Stimulated activated CD8-positive, alpha-beta memory T cell treated with anti-CD3 and anti-CD28 coated beads, Interleukin-7, amount 100 ng/mL, for 4 hours (primary cell): ENCODE data around the gene KCTD14.
"Not testable (repeated sequence)": the region's sequence is repeated elsewhere in the genome, so short reads cannot be mapped to it uniquely, and the experiment has no call there.

Source experiments
- DNase-seq, 2 donors: peaks; one replicate each; pipeline ENCODE4 v3.0.0-alpha.2; 2020; ENCODE audit warnings: low read depth in 2 of 2

KCTD14 gene

DNA sequence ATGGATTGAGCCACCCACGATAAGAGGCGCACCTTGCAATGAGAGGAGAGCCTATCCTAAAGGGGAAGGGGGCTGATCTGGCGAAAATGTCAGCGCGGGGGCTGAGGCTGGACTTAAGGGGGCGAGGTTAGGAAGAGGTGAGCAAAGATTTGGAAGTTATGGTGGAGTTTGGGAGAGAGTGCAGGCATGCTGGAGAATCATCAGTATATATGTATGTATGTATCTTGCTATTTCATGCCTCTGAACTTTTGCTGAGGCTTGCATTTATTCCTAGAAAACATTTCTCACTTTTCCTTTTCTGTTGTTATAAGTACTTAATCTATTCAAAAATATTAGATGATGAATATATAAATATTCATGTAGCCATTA is 23.4 kb upstream of the KCTD14 start:
- no peak for DNase-seq

DNA sequence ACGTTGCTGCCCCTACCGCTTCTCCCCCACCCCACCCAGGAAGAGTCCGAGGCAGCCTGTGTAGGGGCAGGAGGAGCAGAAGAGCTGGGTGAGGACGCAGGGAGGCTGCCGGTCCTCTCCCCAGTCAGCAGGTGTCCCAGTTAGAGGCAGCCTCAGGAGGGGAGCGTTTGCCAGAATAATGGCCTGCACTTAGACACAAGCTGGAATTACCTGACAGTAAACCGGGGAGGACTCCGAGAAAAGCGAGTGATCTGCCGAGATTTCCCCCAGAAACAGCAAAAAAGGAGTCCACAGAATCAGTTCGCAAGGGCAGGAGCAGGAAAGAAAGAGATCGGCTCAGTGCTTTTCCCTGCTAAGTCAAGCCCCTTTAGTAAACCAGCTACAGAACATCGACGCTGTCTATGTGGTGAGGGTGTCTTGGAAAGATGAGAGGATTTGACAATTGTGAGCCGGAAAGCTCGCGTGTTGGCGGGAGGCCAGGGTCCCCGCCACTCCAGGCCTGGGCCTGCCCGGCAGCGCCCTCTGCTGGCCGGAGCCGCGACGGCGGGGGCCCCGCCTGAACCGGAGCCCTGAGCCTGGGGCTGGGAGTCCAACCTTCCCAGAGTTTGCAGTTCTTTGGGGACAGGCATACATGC is 22.9 kb upstream of the KCTD14 start:
- peak; percentile 38 to 63 for DNase-seq

DNA sequence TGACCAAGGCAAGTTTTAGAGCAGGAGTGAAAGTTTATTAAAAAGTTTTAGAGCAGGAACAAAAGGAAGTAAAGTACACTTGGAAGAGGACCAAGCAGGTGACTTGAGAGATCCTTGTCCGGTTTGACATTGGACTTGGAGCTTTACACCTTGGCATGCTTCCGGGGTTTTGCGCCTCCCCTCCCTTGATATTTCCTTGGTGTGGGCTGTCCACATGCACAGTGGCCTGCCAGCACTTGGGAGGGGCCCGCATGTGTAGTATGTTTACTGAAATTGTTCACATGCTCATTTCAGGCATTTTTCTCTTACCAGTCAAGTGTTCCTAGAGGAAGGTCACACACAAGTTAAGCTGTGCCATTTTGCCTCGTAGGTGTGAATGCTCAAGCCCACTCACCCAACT is 21.6 kb upstream of the KCTD14 start:
- no peak for DNase-seq

DNA sequence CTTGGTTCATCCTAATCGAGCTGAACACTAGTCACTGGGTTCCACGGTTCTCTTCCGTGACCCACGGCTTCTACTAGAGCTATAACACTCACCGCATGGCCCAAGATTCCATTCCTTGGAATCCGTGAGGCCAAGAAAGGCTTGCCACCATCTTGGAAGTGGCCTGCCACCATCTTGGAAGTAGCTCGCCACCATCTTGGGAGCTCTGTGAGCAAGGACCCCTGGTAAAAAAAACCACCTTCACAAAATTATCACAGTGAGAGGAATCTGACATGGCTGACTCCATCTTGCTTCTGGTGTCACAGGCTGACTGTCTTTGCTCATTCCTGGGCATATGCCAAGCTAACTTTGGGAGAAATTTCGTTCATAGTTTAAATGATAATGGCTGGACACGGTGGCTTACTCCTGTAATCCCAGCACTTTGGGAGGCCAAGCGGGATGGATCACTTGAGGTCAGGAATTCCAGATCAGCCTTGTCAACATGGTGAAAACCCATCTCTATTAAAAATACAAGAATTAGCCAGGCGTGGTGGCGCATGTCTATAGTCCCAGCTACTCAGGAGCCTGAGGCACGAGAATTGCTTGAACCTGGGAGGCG is 18.9 kb upstream of the KCTD14 start:
- DNase-seq: no peak

DNA sequence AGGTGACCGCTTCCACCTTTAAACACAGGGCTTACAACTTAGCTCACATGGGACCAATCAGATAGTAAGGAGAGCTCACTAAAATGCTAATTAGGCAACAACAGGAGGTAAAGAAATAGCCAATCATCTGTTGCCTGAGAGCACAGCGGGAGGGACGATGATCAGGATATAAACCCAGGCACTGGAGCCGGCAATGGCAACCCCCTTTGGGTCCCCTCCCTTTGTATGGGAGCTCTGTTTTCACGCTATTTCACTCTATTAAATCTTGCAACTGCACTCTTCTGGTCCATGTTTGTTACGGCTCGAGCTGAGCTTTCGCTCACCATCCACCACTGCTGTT is 18.3 kb upstream of the KCTD14 start:
- DNase-seq: not testable (repeated sequence)

DNA sequence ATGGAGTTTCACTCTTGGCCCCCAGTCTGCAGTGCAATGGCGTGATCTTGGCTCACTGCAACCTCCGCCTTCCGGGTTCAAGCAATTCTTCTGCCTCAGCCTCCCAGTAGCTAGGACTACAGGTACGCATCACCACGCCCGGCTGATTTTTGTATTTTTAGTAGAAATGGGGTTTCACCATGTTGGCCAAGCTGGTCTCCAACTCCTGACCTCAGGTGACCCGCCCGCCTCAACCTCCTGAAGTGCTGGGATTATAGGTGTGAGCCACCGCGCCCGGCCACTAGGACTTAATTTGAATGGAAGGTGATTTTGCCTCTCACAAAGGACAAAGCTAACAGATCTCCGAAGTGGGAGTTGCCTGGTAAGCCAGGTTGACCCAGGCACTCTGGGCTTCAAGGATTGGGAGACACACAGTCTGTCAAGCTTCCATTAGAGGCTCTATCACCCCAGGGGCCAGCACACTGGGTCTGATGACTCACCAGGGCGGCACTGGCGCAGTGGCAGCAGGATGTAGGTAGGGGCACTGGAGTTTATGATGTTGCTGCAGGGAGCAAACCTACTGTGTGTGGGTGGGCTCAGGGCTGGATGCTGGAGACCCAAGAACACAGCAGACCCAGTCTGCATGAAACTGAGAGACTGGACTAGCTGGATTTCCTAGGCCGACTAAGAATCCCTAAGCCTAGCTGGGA is 17.8 kb upstream of the KCTD14 start:
- DNase-seq: no peak

DNA sequence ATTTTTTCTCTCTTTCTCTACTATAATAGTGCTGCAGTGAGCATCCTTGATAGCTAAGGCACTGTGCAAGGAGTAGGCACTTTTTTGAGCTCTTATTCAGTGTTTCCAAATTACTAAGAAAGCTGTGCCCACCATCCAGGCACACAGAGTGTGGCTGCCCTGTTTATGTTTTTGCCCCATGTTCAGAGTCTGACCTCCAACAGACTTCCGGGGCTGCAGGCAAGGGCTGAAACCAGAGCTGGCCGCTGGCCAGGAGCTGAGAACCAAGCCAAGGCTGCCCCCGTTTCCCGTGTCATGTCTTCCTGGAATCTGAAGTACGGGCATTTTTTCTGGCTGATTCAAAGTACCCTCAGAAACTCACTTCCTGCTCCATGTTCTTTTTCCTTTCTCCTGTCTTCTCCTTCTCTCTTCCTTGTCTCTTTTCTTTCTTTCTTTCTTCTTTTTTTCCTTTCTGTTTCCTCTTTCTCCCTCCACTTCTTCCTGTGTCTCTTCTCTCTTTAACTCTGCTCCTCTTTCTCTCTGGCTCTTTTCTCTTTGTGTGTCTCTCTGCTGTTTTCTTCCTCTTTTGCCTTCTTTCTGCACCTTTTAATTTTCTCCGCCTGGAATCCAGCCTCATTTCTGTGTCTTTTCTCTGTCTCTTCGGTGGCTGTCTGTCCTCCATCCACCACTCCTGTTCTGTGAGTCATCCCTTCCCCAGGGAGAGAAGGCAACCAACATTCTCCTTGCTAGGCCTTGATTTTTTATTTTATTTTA is 17.0 kb upstream of the KCTD14 start:
- peak in 1 of 2 donors; percentile 25 for DNase-seq

DNA sequence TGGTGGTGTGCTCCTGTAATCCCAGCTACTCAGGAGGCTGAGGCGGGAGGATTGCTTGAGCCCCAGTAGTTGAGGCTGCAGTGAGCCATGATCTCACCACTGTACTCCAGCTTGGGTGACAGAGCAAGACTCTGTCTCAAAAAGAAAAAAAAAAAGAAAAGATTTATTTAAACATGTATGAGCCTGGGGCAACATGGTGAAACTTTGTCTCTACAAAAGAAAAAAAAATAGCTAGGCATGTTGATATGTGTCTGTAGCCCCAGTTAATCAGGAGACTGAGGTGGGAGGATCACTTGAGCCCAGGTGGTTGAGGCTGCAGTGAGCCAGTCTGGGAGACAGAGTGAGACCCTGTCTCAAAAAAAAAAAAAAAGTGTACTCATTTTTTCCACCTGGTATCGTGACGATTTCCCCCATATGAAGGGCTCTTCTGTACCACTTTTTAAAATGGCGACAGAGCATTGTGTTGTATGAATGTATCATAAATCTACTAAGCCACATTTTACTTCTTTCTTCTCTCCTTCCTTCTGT is 16.4 kb upstream of the KCTD14 start:
- DNase-seq: no peak

DNA sequence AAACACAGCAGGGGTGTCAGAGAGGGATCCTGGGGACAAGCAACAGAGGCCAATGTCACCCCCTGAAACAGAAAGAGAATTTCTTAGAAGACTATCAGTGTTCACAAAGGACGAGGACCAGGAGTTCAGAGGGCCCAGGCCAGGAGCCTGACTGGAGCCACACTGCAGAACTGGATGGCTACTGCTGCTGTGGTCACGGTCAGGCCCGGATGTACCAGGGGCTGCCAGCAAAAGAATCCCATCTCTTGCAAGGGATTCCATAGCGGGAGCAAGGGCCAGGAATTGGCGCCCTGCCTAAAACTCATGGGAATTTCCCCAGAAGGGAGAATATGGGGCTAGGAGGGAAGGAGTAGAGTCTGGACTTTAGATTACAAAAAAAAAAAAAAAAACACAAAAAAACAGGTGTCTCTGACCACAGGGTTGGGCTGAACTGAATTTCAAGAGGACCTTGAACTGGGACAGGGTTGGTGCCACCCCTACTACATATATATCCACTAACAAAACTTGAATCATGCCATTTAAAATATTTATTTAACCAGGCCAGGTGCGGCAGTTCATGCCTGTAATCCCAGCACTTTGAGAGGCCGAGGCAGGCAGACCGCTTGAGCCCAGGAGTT is 15.7 kb upstream of the KCTD14 start:
- DNase-seq: no peak

DNA sequence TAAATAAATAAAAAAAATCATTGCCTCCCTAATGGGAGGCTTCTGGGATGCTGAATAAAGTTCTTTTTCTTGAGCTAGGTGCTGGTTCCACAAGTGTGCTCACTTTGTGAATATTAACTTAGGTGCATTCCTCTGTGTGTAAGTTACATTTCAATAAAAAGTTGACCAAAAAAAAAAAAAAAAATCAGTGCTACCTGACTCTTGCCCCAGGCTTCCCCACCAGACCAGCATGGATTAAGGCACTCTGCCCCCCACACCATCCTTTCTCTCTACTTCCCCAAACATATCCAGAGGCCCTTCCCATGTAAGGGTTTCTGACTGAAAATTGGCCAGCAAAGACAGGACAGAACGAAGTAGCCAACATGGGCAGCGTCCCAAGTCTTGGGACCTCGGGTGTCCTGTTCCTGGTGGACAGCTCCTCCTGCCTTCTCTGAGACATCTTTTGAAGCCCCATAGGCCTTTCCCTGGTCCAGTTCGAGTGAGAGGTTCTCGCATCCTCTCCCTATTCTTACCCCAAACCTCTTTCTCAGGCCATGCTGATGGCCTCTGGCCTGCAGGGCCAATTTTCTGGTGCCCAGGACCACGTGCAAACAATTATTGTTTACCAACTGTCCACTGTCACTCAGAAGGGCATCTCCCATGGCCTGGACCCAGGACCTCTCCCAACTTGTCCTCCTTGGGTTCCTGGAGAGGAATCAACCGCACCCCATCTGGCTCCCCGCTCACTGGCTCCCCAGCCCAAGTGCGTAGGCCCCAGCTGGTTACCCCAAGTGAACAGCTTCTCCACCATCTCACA is 14.9 kb upstream of the KCTD14 start:
- no peak for DNase-seq

DNA sequence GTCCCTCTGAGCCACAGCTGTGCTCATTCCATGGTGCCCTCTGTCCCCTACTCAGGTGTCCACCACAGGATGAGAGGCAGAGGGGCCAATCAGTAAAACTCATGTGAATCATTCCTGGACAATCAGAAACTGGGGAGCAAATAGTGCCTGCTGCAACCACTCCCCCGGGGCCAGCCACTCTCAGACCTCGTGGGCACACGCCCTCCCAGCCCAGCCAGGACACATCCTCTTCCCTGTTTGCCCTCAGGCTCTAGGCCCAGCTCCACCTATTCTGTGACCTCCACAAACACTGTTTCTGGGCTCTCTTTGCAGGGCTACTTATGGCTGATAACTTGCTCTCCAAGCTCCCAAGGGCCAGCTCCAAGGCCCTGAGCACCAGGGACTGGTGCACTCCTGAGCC is 14.0 kb upstream of the KCTD14 start:
- DNase-seq: no peak

DNA sequence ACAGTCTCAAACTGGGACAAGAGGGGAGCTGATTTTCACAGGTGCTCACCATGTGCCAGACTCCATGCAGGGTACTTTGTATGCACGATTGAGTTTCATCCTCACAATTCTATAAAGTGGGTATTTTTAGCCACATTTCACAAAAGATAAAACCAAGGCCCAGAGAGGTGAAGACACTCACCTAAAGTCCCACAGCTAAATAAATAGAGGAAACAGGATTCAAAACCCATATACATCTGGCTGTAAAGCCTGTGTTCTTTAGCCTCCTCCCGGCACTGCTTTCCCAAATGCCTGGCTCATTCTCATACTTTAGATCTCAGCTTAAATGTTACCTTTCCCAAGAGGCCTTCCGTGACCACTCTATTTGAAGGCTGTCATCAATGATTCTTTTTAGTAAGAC is 13.2 kb upstream of the KCTD14 start:
- DNase-seq: no peak

DNA sequence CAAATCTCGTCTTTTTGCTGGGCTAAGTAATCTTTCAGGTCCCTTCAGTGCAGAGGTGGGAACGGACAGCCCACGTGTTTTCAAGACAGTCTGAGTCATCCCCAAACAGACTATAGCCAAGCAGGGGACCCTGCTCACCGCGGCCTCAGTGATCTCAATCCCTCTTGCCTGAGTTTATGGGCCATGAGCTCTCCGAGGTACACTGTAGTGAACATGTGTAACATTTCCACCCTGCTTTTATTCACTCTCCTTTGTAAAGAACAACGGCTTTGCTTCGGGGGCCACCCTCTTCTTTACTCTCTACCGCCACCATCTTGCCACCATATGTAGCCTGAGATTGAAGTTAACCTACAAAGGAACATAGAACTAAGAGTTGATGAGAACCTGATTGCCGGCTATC is 11.5 kb upstream of the KCTD14 start:
- DNase-seq: no peak

DNA sequence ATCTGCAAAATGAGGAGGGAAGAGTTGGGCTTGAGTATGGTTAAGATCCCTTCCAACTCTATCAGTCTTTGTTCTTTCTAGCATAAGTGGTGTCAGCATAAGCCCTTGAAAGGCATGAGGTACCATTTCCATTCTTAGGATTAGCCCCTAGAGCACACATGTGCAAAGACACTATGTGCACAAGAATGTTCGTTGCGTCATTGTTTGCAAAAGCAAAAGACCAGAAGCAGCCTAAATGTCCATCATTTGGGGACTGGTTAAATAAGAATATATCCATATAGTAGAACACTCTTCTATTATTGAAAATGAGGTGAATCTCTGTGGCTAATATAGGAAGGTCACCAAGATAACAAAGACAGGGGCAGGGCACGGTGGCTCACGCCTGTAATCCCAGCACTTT is 10.0 kb upstream of the KCTD14 start:
- no peak for DNase-seq

DNA sequence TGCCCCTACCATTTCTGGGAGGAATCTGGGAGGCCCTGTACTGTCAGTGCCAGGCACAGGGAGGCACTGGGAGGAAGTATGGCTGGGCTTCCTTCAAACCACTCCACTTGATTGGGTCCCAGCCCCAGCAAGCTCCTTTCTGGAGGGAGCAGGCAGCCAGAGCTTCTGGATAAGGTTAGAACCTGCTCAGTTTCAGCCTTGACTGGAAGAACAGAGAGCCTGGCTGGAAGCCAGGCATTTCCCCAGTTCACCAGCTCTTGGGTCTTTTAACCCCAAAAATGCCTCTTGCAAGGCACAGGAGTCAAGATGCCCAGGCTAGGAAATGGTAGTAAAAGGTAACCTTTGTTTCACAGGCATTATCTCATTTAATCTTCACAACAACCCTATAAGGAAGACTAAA is 9.0 kb upstream of the KCTD14 start:
- no peak for DNase-seq

DNA sequence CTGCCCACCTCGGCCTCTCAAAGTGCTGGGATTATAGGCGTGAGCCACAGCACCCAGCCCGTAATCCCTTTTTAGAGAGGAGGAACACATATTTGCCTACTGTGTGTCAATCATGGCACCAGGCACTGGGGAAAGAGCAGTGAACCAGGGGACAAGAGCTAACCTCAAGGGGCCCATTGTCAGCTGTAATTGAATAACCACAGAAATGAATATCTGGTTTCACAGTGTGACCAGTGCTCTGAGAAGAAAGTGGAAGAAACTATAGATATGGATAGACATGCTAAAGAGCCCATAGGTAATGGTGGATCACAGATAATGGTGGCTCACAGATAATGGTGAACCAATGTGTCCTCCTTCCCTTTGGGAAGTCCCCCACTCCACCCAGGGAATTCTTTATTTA is 8.6 kb upstream of the KCTD14 start:
- no peak for DNase-seq

DNA sequence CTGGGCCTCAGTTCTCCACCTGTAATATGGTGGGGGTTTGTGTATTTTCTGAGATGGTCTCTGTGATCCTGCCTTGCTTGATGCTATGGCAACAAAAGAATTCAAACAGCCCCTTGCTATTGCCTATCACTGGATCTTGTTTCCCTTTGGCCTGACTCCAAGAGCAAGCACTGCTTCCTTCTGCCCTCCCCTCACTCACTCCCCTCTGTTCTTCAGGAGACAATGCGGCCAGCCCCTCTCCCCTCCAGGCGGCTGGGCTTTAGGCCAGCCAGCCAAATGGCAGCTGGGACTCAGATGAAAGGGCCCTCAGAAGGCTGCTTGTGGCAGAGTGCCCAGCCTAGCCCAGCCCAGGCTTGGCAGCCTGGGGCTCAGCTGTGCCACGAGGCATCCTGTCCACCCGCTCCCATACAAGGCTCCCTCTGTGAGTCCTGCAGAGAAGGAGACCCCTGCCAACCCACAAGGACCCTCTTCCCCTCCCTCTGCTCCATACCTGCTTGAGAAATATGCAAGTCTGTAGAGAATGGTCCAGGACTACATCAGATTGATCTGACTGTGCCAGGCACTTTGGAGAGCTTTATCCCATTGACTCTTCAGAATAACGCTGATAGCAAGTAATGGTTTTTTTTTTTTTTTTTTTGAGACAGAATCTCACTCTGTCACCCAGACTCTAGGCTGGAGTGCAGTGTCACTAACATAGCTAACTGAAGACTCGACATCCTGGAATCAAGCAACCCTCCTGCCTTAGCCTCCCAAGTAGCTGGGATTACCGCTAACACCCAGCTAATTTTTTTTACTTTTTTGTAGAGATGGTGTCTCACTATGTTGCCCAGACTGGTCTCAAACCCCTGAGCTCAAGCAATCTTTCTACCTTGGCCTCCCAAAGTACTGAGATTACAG is 7.6 kb upstream of the KCTD14 start:
- DNase-seq: no peak

DNA sequence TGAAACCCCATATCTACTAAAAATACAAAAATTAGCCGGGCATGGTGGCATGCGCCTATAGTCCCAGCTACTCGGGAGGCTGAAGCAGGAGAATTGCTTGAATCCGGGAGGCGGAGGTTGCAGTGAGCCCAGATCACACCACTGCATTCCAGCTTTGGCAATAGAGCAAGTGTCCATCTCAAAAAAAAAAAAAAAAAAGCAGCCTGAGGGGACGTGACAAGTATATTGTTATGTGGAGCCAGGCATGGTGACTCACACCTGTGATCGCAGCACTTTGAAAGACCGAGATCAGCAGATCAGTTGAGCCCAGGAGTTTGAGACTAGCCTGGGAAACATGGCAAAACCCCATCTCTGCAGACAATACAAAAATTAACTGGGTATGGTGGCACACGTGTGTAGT is 5.3 kb upstream of the KCTD14 start:
- DNase-seq: not testable (repeated sequence)

DNA sequence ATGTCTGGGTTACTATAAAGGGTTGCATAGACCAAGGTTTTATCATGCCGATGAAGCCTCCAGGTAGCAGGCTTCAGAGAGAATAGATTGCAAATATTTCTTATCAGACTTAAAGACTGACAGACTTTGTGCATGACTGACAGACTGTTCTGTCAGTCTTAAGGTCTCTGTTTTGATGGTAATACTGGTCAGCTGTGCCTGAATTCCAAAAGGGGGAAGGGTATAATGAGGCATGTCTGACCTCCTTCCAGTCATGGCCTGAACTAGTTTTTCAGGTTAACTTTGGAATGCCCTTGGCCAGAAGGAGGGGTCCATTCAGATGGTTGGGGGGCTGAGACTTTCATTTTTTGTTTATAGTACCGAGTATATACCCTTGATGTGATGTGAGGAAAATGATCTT is 4.7 kb upstream of the KCTD14 start:
- no peak for DNase-seq

DNA sequence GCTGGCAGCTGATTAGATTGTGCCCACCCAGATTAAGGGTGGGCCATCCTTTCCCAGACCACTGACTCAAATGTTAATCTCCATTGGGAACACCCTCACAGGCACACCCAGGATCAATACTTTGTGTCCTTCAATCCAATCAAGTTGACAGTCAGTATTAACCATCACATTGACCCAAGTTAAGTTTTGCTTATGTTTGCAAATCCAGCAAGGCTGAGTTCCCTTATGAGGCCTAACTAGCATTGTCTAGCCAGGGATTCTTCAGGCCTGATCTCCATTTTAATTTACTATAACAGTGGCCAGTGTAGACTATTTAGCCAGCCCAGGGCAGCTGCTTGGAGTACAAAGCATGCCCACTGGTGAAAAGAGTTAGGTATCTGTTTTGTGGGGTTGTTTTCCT is 2.3 kb upstream of the KCTD14 start:
- no peak for DNase-seq
